HG02852 (cell line): Measurements from ENCODE around the gene HSF4.
A peak's percentile ranks its signal among the peaks of the same experiment; 100 is the strongest.

Source experiments
- ATAC-seq: cut with Tn5 transposase; IDR thresholded peaks from one replicate; pipeline ENCODE4 v1.9.1; 2021; ENCODE audit warnings: mild to moderate bottlenecking, moderate library complexity; ENCODE audit not compliant: unreplicated experiment

Gene HSF4

DNA sequence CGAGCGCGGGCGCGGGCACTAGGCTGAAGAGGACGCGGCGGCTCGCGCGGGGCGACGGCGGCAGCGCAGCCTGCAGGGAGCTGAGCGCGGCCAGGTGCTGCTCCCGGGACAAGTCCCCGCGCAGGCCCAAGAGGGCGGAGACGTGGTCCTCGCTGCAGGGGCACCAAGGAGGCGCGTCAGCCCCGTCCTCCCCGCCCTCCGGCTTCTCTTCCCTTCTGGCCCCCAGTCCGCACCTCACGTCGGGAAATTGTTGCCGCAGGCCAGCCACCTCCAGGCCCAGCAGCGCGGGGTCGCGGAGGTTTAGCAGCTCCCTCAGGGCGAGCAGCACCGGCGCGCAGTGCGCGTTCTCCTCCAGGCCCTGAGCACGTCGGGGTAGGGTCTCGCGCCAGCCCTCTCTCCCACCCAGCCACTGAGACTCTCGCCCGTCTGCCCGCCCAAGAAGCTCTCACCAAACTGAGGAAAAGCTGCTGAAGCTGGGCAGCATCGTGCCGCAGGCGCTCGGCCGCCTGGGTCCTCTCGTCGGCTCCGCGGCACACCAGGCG is 20.0 kb downstream of the HSF4 start:
- no peak for ATAC-seq

DNA sequence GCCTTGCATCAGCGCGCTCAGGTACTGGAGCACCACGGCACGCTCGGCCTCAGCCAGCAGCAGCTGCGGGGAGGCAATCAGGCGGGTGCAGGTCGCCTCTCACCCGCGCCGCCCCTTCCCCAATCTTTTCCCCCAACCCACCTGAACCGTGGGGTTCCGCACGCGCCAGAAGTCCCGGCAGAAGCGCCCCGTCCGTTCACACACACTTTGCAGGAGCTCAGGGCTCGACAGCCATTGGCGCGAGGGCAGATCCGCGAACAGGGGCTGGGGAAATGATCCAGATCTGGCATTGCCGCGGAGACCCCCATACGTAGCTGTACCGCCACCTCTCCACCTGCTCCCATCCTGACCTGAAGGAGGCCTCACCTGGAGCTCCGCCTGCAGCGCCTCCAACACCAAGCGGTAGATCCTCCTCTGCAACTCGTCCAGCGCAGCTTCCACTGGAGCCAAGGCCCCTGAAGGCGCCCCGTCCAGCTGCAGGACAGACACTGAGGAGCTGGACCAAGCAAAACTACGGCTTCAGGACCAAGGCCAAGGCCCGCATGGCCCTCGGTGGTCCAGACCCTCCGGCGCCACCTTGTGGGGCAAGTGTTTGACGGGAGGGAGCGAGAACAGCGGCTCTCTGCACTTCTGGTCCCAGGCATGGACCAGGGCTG is 20.6 kb downstream of the HSF4 start:
- no peak for ATAC-seq

DNA sequence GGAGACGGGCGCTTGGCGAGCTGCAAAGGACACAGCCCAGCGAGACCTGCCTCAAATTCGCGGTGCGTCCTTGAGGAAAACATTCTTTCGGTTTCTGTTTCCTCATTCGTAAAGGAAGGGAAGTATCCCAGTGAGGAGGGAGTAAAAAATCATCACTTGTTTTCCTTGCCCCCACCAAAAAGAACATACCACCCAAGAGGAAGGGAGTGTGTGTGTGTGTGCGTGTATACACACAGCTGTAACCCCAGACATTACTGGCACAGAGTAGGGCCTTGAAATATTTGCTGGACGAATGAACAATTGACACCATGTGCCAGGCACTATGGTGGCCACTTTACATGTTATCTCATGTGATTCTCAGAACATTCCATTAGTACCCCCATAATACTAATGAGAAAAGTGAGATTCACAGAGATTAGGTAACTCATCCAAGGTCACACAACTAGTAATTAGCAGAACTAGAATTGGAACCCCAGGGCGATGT is 21.1 kb downstream of the HSF4 start:
- no peak for ATAC-seq

DNA sequence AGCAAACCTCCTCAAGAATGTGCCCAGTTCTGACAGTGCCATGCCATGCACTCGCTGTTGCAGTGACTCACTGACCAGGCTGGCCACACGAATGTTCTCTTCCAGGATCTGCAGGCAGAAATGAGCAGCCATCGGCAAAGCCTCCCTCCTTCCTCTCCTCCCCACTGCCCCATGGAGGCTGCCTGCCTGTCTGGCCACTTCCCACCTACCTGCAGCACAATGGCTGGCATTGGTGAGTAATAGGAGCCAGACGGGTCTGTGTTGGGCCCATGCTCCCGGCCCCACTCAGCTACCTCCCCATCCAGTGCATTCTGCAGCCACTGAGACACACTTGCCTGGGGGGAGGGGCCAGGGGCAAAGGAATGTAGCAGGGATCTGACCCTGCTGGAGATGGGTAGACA is 22.0 kb downstream of the HSF4 start:
- no peak for ATAC-seq

DNA sequence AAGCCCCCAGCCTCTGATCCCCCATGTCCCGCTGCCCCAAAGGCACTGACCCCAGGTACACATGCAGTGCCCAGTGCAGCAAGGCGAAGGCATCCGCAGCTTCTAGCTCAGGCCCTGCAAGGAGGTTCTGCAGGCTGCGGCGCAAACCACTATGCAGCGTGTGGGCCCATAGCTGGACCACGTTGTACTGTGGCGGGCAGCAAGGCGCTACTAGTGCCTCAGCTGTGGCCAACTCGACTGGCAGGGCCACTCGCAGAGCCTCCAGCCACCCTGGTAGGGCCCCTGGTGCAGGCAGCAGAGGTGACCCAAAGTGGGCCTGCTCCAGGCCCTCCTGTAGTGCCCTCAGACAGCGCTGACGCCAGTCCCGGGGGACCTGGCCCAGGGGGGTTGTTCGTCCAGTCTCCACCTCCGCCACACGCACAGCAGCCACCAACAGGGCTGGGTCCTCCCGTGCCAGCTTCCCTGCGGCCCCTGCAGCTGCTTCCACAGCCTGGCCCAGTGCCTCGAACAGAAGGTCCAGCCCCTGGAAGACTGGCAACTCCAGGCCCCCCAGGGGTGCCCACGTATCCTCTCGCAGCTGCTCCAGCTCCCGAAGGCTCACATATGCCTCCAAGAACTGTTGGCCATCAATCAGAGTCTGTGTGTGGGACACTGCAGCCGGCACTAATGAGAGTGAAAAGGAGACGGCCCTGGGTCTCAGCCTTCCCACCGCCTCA is 22.8 kb downstream of the HSF4 start:
- no peak for ATAC-seq

DNA sequence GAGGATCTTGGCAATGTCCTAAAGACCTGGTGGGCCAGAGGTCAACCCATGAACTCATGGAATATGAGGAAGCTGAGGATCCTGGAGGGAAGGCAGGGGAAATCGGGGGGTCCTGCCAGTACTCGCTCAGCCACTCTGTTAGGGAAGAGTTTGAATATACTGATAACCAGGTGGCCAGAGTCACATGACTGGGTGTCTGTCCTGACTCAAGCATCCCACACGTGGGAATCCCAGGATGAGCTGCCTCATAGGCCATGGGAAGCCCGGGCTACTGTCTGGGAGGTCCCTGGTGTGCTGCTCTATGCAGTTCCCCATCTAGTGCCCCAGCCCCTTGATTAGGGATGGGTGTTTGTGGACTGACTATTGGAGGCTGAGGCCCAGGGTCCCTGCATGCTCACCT is 23.8 kb downstream of the HSF4 start:
- ATAC-seq = no peak

DNA sequence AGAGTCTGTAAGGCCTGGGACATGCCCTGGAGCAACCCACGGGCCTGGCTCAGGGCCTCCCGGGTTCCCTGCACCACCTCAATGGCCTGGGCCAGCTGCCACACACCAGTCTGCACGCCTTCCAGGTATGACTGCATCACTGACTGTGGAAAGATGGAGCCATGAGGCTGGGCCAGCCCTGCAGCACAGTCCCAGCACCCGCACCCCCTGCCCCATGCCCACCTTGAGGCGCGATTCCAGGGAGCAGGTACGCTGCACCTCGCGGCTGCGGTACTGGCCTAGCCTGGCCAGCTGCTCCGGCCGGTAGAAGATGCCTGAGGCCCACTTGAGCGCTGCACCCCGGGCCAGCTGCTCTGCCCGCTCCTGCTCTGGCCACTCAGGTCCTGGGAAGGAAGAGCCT is 24.3 kb downstream of the HSF4 start:
- ATAC-seq = no peak

DNA sequence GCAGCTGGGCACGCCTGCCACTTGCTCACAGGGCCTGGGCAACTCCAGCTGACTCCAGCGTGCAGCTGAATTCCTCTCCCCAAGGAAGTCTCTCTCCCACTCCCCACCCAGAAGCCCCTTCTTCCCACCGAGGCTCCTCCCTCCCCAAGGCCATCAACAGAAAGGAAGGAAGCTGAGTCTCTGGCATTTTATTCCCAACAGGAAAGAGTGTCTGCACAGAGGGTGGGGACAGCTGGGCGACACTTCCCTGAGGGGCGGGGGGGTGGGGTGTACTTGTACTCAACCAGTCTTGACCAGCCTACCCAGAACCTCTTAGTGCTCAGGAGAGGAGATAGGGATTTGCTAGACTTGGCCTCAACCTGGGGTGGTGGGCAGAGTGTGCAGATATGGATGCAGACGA is 25.5 kb downstream of the HSF4 start, which contains the start of gene EXOC3L1:
EXOC3L1 (minus strand) TSS at position 96 of the 400 bp plus-strand sequence. CDS start 460 bp downstream, outside the sequence.
- no peak for ATAC-seq

DNA sequence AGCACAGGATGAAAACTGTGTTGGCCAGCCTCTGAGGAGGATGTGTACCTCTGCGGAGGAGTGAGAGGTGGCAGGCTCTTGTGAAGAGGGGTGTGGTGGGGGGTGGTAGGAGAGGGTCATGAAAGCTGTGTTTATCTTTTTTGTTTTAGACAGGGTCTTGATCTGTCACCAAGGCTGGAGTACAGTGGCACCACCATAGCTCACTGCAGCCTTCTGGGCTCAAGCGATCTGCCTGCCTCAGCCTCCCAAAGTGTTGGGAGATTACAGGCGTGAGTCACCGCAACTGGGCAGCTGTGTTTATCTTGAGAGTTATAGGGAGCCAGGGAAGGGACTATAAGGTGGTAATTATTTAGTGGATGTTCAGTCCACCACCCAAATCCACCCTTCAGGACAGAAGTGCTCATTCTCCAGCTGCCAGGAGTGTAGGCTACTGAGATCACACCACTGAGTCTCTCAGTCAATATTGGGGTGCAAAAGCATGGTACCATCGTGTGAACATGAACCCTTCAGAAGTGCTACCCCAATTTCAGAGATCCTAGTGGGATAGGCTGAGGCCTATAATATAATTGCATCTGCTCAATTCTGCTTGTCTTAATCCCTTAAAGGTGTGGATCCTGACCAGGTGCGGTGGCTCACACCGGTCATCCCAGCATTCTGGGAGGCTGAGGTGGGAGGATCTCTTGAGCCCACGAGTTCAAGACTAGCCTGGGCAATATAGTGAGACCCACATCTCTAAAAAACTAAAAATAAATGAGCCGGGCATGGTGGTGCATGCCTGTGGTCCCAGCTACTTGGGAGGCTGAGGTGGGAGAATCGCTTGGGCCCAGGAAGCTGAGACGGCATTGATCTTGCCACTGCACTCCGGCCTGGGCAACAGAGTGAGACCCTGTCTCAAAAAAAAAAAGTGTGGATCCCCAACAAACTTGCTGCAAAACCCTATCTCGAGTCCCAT is 26.2 kb downstream of the HSF4 start:
- no peak for ATAC-seq

DNA sequence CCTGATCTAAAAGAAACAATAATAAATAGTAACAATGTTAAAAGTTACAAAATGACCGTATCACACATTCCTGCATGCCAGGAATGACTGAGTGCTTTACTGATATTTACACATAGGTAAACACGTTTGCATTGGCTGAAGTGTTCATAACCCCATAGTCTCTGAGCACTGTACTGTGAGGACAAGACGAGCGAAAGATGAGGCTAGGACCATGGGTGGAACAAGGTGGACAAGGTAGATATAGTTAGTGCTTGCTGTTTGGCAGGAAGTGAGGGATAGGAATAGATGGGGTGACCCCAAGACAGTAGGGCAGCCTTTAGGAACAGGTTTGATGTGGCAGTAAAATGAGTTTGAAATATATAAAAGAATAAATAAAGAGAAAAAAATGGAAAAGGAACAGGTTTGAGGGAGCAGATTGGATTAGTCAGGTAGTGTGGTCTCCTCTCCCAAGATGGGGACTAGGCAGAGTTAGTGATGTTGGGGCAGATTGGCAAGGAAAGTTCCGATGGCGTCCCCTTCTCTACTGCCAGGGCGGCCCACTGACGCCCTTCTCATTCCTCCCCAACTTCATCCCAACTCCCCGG is 27.0 kb downstream of the HSF4 start:
- ATAC-seq = no peak

DNA sequence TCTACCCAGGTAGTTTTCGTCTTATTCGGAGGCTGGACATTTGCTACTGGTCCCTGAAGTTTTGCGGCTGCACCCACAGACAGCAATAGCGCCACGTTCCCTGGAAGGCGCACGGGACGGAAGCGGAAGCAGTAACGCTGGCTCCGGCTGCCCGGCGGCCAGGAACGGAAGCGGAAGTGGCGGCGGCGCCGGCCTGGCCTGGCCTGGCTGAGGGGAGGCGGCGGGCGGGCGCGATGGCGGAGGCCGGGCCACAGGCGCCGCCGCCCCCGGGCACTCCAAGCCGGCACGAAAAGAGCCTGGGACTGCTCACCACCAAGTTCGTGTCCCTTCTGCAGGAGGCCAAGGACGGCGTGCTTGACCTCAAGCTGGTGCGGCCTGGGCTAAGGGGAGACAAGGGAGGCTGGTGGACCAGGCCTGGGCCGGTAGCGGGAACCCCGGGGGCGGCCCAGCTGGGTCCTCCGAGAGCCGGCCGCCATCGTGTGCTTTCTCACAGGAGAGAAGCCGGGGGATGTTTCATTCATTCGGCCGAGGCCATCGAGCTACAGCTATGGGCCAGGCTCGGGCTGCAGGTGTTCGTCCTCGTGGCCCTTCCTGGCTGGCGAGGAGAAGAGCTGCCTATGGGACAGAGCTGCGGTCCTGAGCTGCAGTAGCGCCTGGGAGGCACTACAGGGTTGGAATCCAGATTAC is 27.6 kb downstream of the HSF4 start, which contains the start of gene E2F4:
E2F4 (plus strand) TSS at position 161 of the 687 bp plus-strand sequence; CDS start at position 234, 73 bp downstream.
- ATAC-seq = peak; percentile 87

DNA sequence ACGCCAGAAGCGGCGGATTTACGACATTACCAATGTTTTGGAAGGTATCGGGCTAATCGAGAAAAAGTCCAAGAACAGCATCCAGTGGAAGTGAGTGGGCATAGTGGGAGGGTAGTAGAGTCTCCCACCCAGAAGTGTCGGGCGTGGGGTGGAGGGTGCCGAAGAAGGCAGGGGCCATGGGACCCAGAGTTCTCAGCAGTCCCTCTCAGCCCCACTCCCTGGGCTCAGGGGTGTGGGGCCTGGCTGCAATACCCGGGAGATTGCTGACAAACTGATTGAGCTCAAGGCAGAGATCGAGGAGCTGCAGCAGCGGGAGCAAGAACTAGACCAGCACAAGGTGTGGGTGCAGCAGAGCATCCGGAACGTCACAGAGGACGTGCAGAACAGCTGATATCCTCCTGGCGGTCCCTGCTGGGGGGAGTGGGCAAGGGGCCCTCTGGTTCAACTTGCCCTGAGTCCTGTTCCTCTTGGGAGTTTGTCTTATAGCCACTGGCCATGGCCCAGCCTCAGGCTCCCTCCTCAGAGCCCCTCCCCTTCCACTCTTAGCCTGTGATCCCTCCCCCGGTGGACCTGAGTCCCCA is 28.3 kb downstream of the HSF4 start:
- no peak for ATAC-seq

DNA sequence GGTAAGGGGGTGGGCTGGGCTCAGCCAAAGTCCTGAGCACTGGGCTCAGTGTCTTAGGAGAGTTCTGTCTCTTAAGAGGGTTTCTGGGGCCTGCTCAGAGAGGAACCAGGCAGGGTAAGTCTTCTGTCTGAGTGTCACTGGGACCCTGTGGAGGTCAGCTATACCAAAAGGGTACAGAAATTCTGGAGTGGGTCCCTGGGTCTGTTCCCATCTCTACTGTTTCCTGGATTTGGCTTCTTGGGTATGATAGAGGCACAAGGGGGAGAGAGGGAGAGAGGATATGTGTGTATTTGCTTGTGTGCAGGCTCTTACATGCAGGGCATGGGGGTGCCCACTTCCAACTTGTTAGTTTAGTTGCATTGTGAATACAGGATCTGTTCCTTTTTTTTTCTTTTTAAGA is 29.0 kb downstream of the HSF4 start:
- no peak for ATAC-seq

DNA sequence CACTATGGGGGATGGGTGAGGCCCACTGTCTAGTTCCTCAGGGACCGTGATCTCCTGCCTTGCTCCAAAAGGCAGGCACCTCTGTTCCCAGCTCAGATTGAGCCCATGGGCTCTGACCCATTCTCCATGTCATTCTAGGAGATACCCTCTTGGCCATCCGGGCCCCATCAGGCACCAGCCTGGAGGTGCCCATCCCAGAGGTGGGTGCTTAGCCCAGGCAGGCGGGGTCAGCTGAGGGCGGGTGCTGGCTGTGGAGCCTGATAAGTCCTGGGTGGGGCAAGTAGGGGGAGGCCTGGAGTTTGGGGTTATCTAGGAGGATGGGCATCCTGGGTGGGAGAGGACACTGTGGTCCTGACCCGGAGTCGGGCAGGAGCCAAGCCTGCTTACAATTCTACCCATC is 29.7 kb downstream of the HSF4 start:
- ATAC-seq = no peak

DNA sequence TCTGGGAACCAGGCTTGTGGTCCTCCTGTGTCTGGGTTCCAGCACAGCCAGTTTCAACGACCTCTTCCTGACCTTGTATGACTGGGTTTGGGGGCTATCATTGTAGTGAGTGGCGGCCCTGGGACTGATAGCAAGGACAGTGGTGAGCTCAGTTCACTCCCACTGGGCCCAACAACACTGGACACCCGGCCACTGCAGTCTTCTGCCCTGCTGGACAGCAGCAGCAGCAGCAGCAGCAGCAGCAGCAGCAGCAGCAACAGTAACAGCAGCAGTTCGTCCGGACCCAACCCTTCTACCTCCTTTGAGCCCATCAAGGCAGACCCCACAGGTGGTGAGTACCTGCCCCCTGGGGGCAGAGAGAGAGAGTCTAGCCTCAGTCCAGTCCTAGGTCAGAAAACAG is 31.1 kb downstream of the HSF4 start:
- ATAC-seq = no peak

DNA sequence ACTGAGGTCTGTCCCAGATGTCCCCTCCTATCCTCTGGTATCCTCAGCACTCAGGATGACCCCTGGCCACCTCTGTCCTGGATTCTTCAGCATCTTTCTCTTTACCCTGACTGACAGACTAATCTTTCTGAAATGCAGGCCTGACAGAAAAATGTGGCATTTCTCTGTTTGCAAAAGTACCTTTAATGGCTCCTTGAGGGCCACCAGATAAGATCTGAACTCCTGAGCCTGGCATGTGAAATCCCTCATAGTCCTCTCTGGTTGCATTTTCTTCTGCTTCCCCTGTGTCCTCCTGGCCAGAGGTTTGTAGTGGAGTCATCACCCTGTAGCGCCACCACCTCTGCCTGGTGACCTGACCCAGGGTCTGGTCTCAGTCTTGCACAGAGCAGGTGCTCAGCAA is 32.3 kb downstream of the HSF4 start:
- ATAC-seq = no peak

DNA sequence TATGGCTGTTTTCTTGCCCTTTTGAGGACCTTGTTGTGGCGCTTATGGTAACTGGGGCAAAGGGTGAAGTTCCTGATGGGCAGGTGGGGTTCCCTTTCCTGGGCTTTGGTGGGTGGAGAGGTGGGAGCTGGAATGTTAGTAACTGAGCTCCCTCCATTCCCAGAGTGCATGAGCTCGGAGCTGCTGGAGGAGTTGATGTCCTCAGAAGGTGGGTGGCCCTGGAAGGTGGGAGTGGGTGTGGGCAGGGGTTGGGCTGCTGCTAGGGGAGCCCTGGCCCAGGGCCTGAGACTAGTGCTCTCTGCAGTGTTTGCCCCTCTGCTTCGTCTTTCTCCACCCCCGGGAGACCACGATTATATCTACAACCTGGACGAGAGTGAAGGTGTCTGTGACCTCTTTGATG is 33.2 kb downstream of the HSF4 start:
- ATAC-seq = no peak

DNA sequence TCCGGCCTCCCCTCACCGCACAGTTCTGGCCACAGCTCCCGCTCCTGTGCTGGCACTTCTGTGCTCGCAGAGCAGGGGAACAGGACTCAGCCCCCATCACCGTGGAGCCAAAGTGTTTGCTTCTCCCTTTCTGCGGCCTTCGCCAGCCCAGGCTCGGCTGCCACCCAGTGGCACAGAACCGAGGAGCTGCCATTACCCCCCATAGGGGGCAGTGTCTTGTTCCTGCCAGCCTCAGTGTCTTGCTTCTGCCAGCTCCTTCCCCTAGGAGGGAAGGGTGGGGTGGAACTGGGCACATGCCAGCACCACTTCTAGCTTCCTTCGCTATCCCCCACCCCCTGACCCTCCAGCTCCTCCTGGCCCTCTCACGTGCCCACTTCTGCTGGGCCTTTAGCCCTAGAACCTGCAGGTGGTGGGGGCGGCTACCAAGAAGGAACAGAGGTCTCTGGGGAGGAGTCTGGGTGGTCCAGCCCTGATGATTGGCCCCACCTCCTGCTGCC is 33.7 kb downstream of the HSF4 start:
- no peak for ATAC-seq

DNA sequence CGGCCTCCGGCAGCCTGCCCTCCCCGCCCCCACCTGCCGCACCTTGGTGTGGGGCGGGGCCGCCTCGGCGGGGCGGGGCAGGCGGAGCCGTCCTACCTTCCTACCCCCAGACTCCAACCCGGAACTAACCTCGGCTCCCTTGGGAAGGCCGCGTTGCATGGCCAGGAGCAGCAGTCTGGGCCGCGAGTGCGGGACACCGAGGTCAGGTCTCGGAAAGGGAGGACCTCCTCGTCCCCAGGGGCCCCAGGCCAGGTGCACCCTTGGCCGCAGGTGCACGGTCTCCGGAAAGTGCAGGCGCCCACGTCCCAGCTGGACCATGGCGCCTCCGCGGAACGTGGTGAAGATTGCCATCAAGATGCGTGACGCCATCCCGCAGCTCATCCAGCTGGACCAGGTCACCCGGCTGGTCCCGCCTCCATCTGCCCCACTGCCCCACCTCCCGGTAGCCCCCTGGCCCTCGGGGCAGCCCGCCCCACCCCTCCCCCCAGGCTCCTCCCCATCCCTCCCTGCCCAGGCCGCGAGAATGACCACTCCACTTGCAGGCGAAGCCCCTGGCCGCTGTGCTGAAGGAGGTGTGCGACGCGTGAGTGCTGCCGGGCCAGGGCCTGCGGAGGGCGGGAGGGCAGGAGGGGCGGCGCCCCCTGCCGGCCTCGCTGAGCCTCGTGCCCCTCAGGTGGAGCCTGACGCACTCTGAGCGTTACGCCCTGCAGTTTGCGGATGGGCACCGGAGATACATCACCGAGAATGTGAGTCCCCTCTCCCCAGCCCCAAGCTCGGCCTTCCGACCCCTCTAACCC is 34.7 kb downstream of the HSF4 start, which contains the start of gene ELMO3:
ELMO3 (plus strand) TSS at position 121 of the 797 bp plus-strand sequence; CDS start at position 317, 196 bp downstream.
- ATAC-seq = no peak
